HepG2 (cell line): ENCODE measurements around the gene ADSL. TPM values are rescaled to one million over a fixed set of nuclear protein-coding genes. Genes with fewer than 3 reads are reported as not detected.

Experiments
- ATAC-seq: fragments of 200-7000 bp; cut with Tn5 transposase; 3 replicates; pipeline ENCODE4 v1.9.1; 2020; ENCODE audit warnings: mild to moderate bottlenecking, moderate library complexity
- BruUV-seq: library from RNA; stranded (reverse); fragments of 400-500 nt; replicated peaks from 2 replicates; lab custom pipeline; 2021; lab: Mats Ljungman, UMichigan
- CTCF ChIA-PET: fragments of 300-600 bp; formaldehyde crosslinking; extraction: SDS; loops from one replicate; lab custom pipeline; 2021; ENCODE audit warnings: low total read pairs, inconsistent platforms, low intra/inter-chr PET ratio; lab: Yijun Ruan, JAX
- POLR2A ChIA-PET: fragments of 350-600 bp; sonication (Branson Sonifier 250); formaldehyde crosslinking; loops from one replicate; lab custom pipeline; 2020; ENCODE audit warnings: antibody characterized with exemption, inconsistent platforms; lab: Yijun Ruan, JAX
- DNase-seq: peaks from one replicate; pipeline ENCODE4 v3.0.0-alpha.2; 2015; ENCODE audit warnings: low spot score
- FAIRE-seq: peaks from 3 replicates; lab custom pipeline; 2011; peaks lifted over from hg19 to GRCh38; lab: Jason Lieb, UNC
- H2AFZ ChIP-seq: one replicate; pipeline ENCODE4 v1.6.1; 2011; ENCODE audit warnings: low read length, inconsistent platforms
- H3K27ac ChIP-seq: fragments of 300-600 bp; 3 replicates; pipeline ENCODE4 v1.8.0; 2011; ENCODE audit warnings: mixed run types, mild to moderate bottlenecking, mixed read lengths, low read length, inconsistent platforms; ENCODE audit not compliant: insufficient read depth; ENCODE audit errors: extremely low read length
- H3K27me3 ChIP-seq, 2 experiments: fragments of 200-600 bp in 1 of 2; 2 replicates in 1 of 2; 3 replicates in 1 of 2; pipeline versions ENCODE4 v1.6.0 to v1.8.0; 2011; ENCODE audit warnings: low read length in 2 of 2, mild to moderate bottlenecking in 2 of 2, moderate library complexity in 2 of 2, inconsistent platforms in 1 of 2; ENCODE audit not compliant: insufficient read depth in 2 of 2, control insufficient read depth in 1 of 2
- H3K36me3 ChIP-seq, 2 experiments: fragments of 200-600 bp in 1 of 2; replicated peaks in 1 of 2; 2 replicates in 1 of 2; 3 replicates in 1 of 2; pipeline versions ENCODE4 v1.5.1 to v1.8.0; 2011; ENCODE audit warnings: low read length in 2 of 2, inconsistent platforms in 1 of 2; ENCODE audit not compliant: insufficient read depth in 2 of 2, control insufficient read depth in 1 of 2
- H3K4me1 ChIP-seq: 2 replicates; pipeline ENCODE4 v1.5.1; 2012; ENCODE audit warnings: low read length, inconsistent platforms; ENCODE audit not compliant: insufficient read depth
- H3K4me2 ChIP-seq: 2 replicates; pipeline ENCODE4 v1.6.0; 2011; ENCODE audit warnings: low read depth, low read length, inconsistent platforms
- H3K4me3 ChIP-seq, 3 experiments: fragments of 200-600 bp in 1 of 3; sonication (generic), shearing (Covaris generic) in 1 of 3; replicated peaks in 1 of 3; 2 replicates each; pipeline ENCODE4 v1.5.1; 2011 to 2016; ENCODE audit warnings: low read length in 3 of 3, inconsistent platforms in 2 of 3, low read depth in 2 of 3, mild to moderate bottlenecking in 2 of 3, control low read depth in 1 of 3, mixed read lengths in 1 of 3; ENCODE audit not compliant: insufficient read depth in 1 of 3
- H3K79me2 ChIP-seq: one replicate; pipeline ENCODE4 v1.6.1; 2011; ENCODE audit warnings: low read length, inconsistent platforms; ENCODE audit not compliant: insufficient read depth
- H3K9ac ChIP-seq: 2 replicates; pipeline ENCODE4 v1.6.0; 2011; ENCODE audit warnings: mild to moderate bottlenecking, low read depth, low read length, inconsistent platforms; ENCODE audit not compliant: insufficient read depth
- H3K9me3 ChIP-seq: 2 replicates; pipeline ENCODE4 v1.5.1; 2012; ENCODE audit warnings: mild to moderate bottlenecking, low read length
- H4K20me1 ChIP-seq: 2 replicates; pipeline ENCODE4 v1.6.0; 2011; ENCODE audit warnings: inconsistent platforms, mild to moderate bottlenecking, low read length, moderate library complexity; ENCODE audit not compliant: insufficient read depth
- MAZ ChIP-seq, 2 experiments: sonication (generic) in 1 of 2; formaldehyde crosslinking in 1 of 2; IDR thresholded peaks; 2 replicates each; pipeline versions ENCODE4 v1.5.0 to v1.6.1; 2012 to 2020; ENCODE audit warnings: low read depth in 2 of 2, mild to moderate bottlenecking in 2 of 2, borderline replicate concordance in 1 of 2, improper control_type of control experiment in 1 of 2, low read length in 1 of 2, missing genetic modification reagents in 1 of 2, moderate library complexity in 1 of 2
- MIXL1 ChIP-seq: IDR thresholded peaks from 2 replicates; pipeline ENCODE4 v1.6.1; 2016
- TFDP1 ChIP-seq: IDR thresholded peaks from 2 replicates; pipeline ENCODE4 v1.6.1; 2016; ENCODE audit warnings: missing compliant biosample characterization, missing genetic modification reagents, borderline replicate concordance
- ZNF142 ChIP-seq: sonication (generic); formaldehyde crosslinking; IDR thresholded peaks from 2 replicates; pipeline ENCODE4 v1.4.0; 2020; ENCODE audit warnings: missing genetic modification reagents
- WGBS: methylation state at CpG from one replicate; pipeline ENCODE4 v1.1.6; 2017; ENCODE audit warnings: low lambda C conversion rate; 5-methylcytosine and 5-hydroxymethylcytosine counted together
- in situ Hi-C: cut with HindIII; loops from 2 replicates; pipeline ENCODE4 v1.10.0; 2017; ENCODE audit warnings: low pct_unique_long_range_greater_than_20kb; ENCODE audit not compliant: extremely low pct_ligation_motif_present
- intact Hi-C: fragments of 100-400 bp; cut with micrococcal nuclease; formaldehyde crosslinking; loops from one replicate; pipeline ENCODE4 v1.10.0; 2022; ENCODE audit not compliant: unreplicated experiment
- polyA plus RNA-seq, 8 experiments: library from polyadenylated mRNA; depleted of rRNA in 3 of 8; stranded (reverse) in 7 of 8; unstranded in 1 of 8; fragments of >200 nt; fragmentation: Illumina TruSeq in 4 of 8; extraction: Trizol in 4 of 8; gene quantifications; 2 replicates each; pipeline versions ENCODE4 v1.2.1 to v1.2.3, GENCODE V29; 2011 to 2016; ENCODE audit warnings: low read depth in 4 of 8, missing spikeins in 1 of 8, mixed read lengths in 1 of 8; ENCODE audit not compliant: insufficient read depth in 1 of 8
- total RNA-seq, 5 experiments: library from RNA; depleted of rRNA; stranded (reverse); fragments of >200 nt; fragmentation: Illumina TruSeq; extraction: Trizol; gene quantifications; 2 replicates each; pipeline ENCODE4 v1.2.3, GENCODE V29; 2016; ENCODE audit warnings: low read depth in 1 of 5

Gene ADSL
- total and polyA plus RNA-seq, 2 of the 13 experiments (the other 11 are each of a cell fraction or from before 2014, with no cell fraction given), result 123 to 174 TPM

DNA sequence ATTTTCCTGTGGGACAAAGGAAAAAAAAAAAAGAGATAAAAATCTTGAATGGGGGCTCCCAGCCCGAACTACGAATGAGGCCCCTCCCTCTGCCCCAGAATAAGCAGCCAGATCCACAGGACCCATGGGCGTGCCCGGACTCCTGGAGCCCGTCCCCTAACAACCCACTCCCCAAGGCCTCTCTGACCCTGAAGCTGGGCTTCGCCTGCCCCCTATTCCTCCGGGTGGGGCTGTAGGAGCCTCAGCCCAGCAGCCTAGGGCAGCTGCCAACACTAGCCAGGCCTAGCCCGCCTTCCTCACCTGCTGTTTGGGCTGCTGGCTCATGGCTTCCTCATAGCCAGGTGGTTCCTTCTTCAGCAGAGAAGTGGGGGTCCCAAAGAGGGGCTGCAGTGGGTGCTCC lies 70.7 kb downstream of the ADSL start:
- no peaks in the 10 kb centered on the region for H3K9me3 ChIP-seq
- peaks cover 26 to 50% of the 10 kb centered on the region in 2 experiments; a peak in 4 of 5 replicates for H3K36me3 ChIP-seq
- no peak overlapping the region for H3K27ac ChIP-seq
- in situ Hi-C loops (no loop called here), intact Hi-C loops (no loop called here)
- no peak overlapping the region for H3K4me3 ChIP-seq
- DNase-seq (no peak), ATAC-seq (no peak), FAIRE-seq (no peak)
- ChIA-PET POLR2A (no interaction called here), CTCF (no interaction called here)
- WGBS, result 100% methylated on average over 8 of the region's 8 CpGs
- no peak overlapping the region for H3K4me2 ChIP-seq
- no peak for TF ChIP-seq MAZ (IDR thresholded peaks at IDR 0.05; ENCODE audit: borderline replicate concordance, low read depth, low read length)
- TF ChIP-seq MAZ (CRISPR knock-in tag; IDR thresholded peaks at IDR 0.05; ENCODE audit: low read depth), result no peak
- TF ChIP-seq MIXL1, result no peak
- no peak for TF ChIP-seq TFDP1 (CRISPR knock-in tag)
- no peak for TF ChIP-seq ZNF142 (CRISPR knock-in tag)
- no peaks in the 10 kb centered on the region for H3K79me2 ChIP-seq
- no peaks in the 10 kb centered on the region for H3K27me3 ChIP-seq
- no peaks in the 10 kb centered on the region for H4K20me1 ChIP-seq
- no peak overlapping the region for H2AFZ ChIP-seq
- H3K9ac ChIP-seq, result no peak overlapping the region
- no peaks in the 10 kb centered on the region for H3K4me1 ChIP-seq
- BruUV-seq, result no TSS peak
